ENCODE results near the gene MICALL2. TPM values are rescaled to one million over a fixed set of nuclear protein-coding genes. Genes with fewer than 3 reads are reported as not detected.

MICALL2 gene
- total RNA-seq, 4 donors from 2014 or later, result 111 to 272 (median 209) TPM

DNA sequence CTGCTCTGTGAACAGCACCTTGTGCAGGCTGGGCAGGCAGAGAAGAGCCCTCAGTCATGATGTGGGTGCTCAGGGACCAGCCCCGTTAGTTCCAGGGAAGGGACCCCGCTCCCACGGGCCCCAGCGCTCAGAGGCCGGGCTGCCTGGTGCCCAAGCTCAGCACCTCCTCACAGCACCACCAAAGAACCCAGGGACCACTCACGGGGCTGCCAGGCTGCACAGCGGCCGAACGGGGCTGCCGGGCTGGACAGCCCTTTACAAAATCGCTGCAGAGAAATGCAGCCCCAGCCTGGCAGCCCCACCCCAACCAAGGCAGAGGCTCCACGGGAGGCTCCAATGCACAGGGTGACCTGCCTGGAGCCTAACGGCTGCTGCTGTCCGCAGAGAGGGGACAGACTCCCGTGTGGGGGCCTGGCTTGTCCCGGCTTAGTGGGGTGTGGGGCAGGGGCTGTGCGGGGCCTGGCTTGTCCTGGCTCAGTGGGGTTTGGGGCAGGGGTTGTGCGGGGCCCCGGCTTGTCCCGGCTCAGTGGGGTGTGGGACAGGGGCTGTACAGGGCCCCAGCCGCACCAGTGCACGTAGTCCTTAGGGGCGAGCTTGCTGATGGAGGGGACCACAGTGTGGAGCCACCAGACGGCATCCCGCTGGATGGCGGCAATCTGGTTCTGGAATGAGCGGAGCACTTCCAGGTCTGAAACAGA, 35.7 kb upstream of the MICALL2 start:
- Histone ChIP-seq H3K27ac (no peak overlapping the region), H3K36me3 (peaks cover 0 to 98% (median 0%) of the 10 kb centered on the region in 3 donors), H3K27me3 (no peaks in the 10 kb centered on the region), H3K4me3 (no peak overlapping the region), H3K4me1 (no peaks in the 10 kb centered on the region), H3K9me3 (no peaks in the 10 kb centered on the region)
- no peak for DNase-seq
- no peak for TF ChIP-seq POLR2A (IDR thresholded peaks at IDR 0.05)
- TF ChIP-seq, protein P1, sequence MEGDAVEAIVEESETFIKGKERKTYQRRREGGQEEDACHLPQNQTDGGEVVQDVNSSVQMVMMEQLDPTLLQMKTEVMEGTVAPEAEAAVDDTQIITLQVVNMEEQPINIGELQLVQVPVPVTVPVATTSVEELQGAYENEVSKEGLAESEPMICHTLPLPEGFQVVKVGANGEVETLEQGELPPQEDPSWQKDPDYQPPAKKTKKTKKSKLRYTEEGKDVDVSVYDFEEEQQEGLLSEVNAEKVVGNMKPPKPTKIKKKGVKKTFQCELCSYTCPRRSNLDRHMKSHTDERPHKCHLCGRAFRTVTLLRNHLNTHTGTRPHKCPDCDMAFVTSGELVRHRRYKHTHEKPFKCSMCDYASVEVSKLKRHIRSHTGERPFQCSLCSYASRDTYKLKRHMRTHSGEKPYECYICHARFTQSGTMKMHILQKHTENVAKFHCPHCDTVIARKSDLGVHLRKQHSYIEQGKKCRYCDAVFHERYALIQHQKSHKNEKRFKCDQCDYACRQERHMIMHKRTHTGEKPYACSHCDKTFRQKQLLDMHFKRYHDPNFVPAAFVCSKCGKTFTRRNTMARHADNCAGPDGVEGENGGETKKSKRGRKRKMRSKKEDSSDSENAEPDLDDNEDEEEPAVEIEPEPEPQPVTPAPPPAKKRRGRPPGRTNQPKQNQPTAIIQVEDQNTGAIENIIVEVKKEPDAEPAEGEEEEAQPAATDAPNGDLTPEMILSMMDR (IDR thresholded peaks at IDR 0.05), result no peak

DNA sequence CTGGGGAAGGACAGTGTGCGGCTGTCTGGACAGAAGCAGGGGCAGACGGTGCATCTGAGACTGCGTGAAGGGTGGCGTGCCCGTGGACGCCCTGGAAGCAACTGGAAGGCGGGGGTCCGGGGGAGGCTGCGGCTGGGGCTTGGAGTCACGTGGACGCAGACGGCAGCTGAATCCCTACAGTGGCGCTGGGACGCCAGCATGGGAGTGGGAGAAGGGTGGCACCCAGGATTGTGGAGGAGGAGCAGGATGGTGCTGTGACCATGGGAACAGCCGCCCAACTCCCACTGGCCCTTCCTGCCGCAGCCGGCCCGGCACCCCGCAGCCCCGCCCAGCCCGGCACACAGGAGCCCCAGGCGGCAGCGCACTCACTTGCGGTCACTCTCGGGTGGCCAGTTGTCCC, 35.2 kb upstream of the MICALL2 start:
- Histone ChIP-seq H3K27ac (no peak overlapping the region), H3K4me1 (no peaks in the 10 kb centered on the region), H3K9me3 (no peaks in the 10 kb centered on the region), H3K4me3 (no peak overlapping the region), H3K36me3 (peaks cover 0 to 97% (median 0%) of the 10 kb centered on the region in 3 donors), H3K27me3 (no peaks in the 10 kb centered on the region)
- TF ChIP-seq, protein P1 (IDR thresholded peaks at IDR 0.05), result no peak
- no peak for TF ChIP-seq POLR2A (IDR thresholded peaks at IDR 0.05)
- no peak for DNase-seq

DNA sequence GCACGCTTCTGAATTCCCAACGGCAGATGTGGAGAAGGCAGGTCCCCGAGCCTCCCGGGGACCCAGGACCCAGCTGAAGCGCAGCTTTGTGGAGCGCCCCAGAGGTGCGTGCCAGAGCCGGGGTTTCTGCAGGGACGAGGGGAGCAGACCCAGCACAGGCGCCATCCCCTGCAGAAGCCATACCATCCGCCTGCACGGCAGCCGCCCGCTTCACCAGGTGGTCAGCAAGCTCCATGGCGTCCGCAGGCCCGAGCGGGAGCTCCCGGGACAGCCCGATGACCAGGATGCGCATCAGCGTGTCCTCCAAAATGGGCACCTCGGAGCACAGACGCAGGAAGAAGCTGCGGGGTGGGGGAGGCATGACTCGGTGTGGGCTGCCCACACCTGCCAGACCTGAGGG, 34.3 kb upstream of the MICALL2 start:
- no peaks in the 10 kb centered on the region for H3K27me3 ChIP-seq
- no peaks in the 10 kb centered on the region for H3K4me1 ChIP-seq
- no peak for DNase-seq
- H3K4me3 ChIP-seq, result no peak overlapping the region
- TF ChIP-seq POLR2A (IDR thresholded peaks at IDR 0.05), result no peak
- TF ChIP-seq, protein P1 (IDR thresholded peaks at IDR 0.05), result no peak
- no peak overlapping the region for H3K27ac ChIP-seq
- H3K9me3 ChIP-seq, result no peaks in the 10 kb centered on the region
- peaks cover 0 to 97% (median 0%) of the 10 kb centered on the region in 3 donors for H3K36me3 ChIP-seq

DNA sequence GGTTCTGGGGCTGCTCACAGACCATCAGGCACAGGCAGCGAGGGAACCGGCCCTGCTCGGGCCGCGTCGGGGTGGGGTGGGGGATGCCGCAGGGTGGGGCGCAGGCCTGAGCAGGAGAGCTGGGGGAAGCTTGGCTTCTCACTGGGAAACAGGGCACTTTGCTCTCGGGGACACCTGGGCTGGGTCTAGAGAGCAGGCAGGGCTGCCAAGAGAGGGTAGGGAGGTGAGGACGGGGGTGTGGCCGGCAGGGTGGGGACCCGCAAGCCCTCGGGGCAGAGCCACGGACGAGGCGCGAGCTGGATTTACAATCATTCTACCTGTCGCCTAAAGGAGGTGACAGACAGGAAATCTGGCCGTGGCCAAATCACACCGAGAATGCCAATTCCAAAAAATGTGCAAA, 33.9 kb upstream of the MICALL2 start:
- no peak for DNase-seq
- peaks cover 0 to 97% (median 0%) of the 10 kb centered on the region in 3 donors for H3K36me3 ChIP-seq
- H3K4me3 ChIP-seq, result no peak overlapping the region
- H3K4me1 ChIP-seq, result no peaks in the 10 kb centered on the region
- no peak for TF ChIP-seq POLR2A (IDR thresholded peaks at IDR 0.05)
- TF ChIP-seq, protein P1 (IDR thresholded peaks at IDR 0.05), result no peak
- H3K27ac ChIP-seq, result no peak overlapping the region
- no peaks in the 10 kb centered on the region for H3K9me3 ChIP-seq
- H3K27me3 ChIP-seq, result no peaks in the 10 kb centered on the region

DNA sequence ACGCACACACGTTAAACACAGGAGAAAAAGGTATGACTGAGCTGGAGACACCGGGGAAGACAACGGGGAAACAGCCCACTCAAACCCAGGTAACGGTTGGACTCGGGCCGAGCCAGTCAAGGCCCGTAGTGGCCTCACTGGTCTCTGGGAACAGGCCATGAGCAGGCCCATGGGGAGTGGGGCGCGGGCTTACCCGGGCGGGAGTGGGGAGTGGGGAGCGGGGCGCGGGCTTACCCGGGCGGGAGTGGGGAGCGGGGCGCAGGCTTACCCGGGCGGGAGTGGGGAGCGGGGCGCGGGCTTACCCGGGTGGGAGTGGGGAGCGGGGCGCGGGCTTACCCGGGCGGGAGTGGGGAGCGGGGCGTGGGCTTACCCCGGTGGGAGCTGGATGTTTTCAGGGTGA, 33.4 kb upstream of the MICALL2 start:
- Histone ChIP-seq H3K4me1 (no peaks in the 10 kb centered on the region), H3K4me3 (no peak overlapping the region), H3K27ac (no peak overlapping the region), H3K9me3 (no peaks in the 10 kb centered on the region), H3K27me3 (no peaks in the 10 kb centered on the region), H3K36me3 (peaks cover 0 to 97% (median 0%) of the 10 kb centered on the region in 3 donors)
- no peak for DNase-seq
- TF ChIP-seq, protein P1 (IDR thresholded peaks at IDR 0.05), result no peak
- TF ChIP-seq POLR2A (IDR thresholded peaks at IDR 0.05), result no peak

All from Peyer's patch (tissue), 4 donors.